ENCODE data around the gene ANKS1A. TPM values are rescaled to one million over a fixed set of nuclear protein-coding genes. Genes with fewer than 3 reads are reported as not detected.

ANKS1A gene
- total RNA-seq, 1 donor from 2014 or later: 17.0 TPM

GRCh38 chr6:34961082-34961481, 72.0 kb downstream of the ANKS1A start:
- no peaks in the 10 kb centered on the region for H3K9me3 Mint-ChIP-seq
- no peak overlapping the region for H3K27ac Mint-ChIP-seq
- no peak for TF ChIP-seq EZH2 (IDR thresholded peaks at IDR 0.05)
- no peak for TF ChIP-seq EZH2phosphoT487 (IDR thresholded peaks at IDR 0.05)
- TF ChIP-seq CTCF (IDR thresholded peaks at IDR 0.05): no peak
- H3K4me3 Mint-ChIP-seq: no peak overlapping the region
- no peak for DNase-seq (ENCODE audit: low spot score)
- Histone ChIP-seq H3K27me3 (no peaks in the 10 kb centered on the region), H3K9ac (no peak overlapping the region), H3K4me2 (no peak overlapping the region), H3K27ac (no peak overlapping the region), H3K36me3 (no peaks in the 10 kb centered on the region), H3K9me3 (ENCODE audit: low read depth) (no peaks in the 10 kb centered on the region), H3K4me3 (no peak overlapping the region), H3F3A (ENCODE audit: low read depth) (no peaks in the 10 kb centered on the region), H2AFZ (replicated peaks) (no peak overlapping the region), H3K4me1 (peaks cover 10% of the 10 kb centered on the region), H4K20me1 (ENCODE audit: low read depth) (peaks cover 24% of the 10 kb centered on the region), H3K79me2 (ENCODE audit: low read depth) (peaks cover 6% of the 10 kb centered on the region)
- no peaks in the 10 kb centered on the region for H3K27me3 Mint-ChIP-seq (ENCODE audit: insufficient read depth, low read depth)
- H3K4me1 Mint-ChIP-seq: peaks cover 20% of the 10 kb centered on the region
- H3K36me3 Mint-ChIP-seq: peaks cover 2% of the 10 kb centered on the region

DNA sequence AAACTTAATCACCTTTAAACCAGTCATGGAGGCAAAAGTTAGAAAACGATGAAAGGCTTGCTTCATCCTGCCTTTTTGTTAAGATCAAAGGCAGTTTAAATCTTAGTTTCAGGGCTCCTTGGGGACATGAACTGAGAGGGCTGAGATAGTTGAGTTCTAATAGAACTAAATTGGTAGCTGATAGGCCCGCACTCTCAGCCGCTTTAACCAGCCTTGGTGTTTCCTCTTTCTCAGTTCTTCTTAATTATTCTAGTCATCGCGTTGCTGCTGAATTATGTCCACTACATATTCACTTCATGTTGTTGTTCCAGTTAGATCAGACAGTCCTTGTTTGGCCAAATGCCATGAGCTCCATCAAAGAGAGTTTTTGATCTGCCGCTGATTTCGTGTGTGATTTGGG, 72.5 kb downstream of the ANKS1A start:
- Mint-ChIP-seq H3K4me1 (peaks cover 17% of the 10 kb centered on the region), H3K27me3 (ENCODE audit: insufficient read depth, low read depth) (no peaks in the 10 kb centered on the region), H3K27ac (no peak overlapping the region), H3K4me3 (no peak overlapping the region), H3K9me3 (no peaks in the 10 kb centered on the region), H3K36me3 (peaks cover 2% of the 10 kb centered on the region)
- TF ChIP-seq CTCF (IDR thresholded peaks at IDR 0.05): no peak
- TF ChIP-seq EZH2 (IDR thresholded peaks at IDR 0.05): no peak
- no peak for TF ChIP-seq EZH2phosphoT487 (IDR thresholded peaks at IDR 0.05)
- peaks cover 6% of the 10 kb centered on the region for H3K79me2 ChIP-seq (ENCODE audit: low read depth)
- H3K27me3 ChIP-seq: no peaks in the 10 kb centered on the region
- no peak overlapping the region for H2AFZ ChIP-seq (replicated peaks)
- peaks cover 20% of the 10 kb centered on the region for H4K20me1 ChIP-seq (ENCODE audit: low read depth)
- H3K4me1 ChIP-seq: peaks cover 10% of the 10 kb centered on the region
- H3K9ac ChIP-seq: no peak overlapping the region
- H3K36me3 ChIP-seq: no peaks in the 10 kb centered on the region
- no peak overlapping the region for H3K4me3 ChIP-seq
- H3F3A ChIP-seq (ENCODE audit: low read depth): no peaks in the 10 kb centered on the region
- H3K9me3 ChIP-seq (ENCODE audit: low read depth): no peaks in the 10 kb centered on the region
- no peak overlapping the region for H3K4me2 ChIP-seq
- DNase-seq (ENCODE audit: low spot score): no peak
- no peak overlapping the region for H3K27ac ChIP-seq

DNA sequence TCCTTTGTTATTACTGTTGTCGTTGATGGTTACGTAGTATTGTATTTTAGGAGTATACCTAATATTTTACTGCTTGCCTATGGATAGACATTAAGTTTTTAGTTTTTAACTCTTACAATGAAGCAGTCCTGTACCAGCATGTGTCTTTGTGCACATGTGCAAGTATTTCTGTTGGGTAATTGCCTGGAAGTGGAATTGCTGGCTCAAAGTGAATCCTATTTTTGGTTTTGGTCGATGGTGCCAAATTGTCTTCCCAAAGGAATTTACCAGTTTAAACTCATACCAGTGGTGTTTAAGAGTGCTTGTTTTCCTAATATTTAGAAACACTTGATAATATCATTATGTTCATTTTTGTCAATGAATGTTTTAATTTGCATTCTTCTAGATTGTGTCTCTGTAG, 75.5 kb downstream of the ANKS1A start:
- Histone ChIP-seq H3K27ac (no peak overlapping the region), H3K4me2 (no peak overlapping the region), H4K20me1 (ENCODE audit: low read depth) (peaks cover 6% of the 10 kb centered on the region), H3K36me3 (no peaks in the 10 kb centered on the region), H3K27me3 (no peaks in the 10 kb centered on the region), H3K4me3 (no peak overlapping the region), H3K9ac (no peak overlapping the region), H3F3A (ENCODE audit: low read depth) (no peaks in the 10 kb centered on the region), H2AFZ (replicated peaks) (no peak overlapping the region), H3K79me2 (ENCODE audit: low read depth) (peaks cover 6% of the 10 kb centered on the region), H3K9me3 (ENCODE audit: low read depth) (no peaks in the 10 kb centered on the region), H3K4me1 (peaks cover 10% of the 10 kb centered on the region)
- no peak overlapping the region for H3K27ac Mint-ChIP-seq
- peaks cover 2% of the 10 kb centered on the region for H3K36me3 Mint-ChIP-seq
- no peak overlapping the region for H3K4me3 Mint-ChIP-seq
- TF ChIP-seq EZH2phosphoT487 (IDR thresholded peaks at IDR 0.05) (no peak), EZH2 (IDR thresholded peaks at IDR 0.05) (no peak), CTCF (IDR thresholded peaks at IDR 0.05) (no peak)
- no peak for DNase-seq (ENCODE audit: low spot score)
- no peaks in the 10 kb centered on the region for H3K9me3 Mint-ChIP-seq
- no peaks in the 10 kb centered on the region for H3K27me3 Mint-ChIP-seq (ENCODE audit: insufficient read depth, low read depth)
- H3K4me1 Mint-ChIP-seq: peaks cover 10% of the 10 kb centered on the region

Data from neural progenitor cell (in vitro differentiated cells).